ENCODE data around the gene GPATCH4.
A peak's percentile ranks its signal among the peaks of the same experiment; 100 is the strongest.
"Not testable (repeated sequence)": the region's sequence is repeated elsewhere in the genome, so short reads cannot be mapped to it uniquely, and the experiment has no call there.

The GPATCH4 gene

DNA sequence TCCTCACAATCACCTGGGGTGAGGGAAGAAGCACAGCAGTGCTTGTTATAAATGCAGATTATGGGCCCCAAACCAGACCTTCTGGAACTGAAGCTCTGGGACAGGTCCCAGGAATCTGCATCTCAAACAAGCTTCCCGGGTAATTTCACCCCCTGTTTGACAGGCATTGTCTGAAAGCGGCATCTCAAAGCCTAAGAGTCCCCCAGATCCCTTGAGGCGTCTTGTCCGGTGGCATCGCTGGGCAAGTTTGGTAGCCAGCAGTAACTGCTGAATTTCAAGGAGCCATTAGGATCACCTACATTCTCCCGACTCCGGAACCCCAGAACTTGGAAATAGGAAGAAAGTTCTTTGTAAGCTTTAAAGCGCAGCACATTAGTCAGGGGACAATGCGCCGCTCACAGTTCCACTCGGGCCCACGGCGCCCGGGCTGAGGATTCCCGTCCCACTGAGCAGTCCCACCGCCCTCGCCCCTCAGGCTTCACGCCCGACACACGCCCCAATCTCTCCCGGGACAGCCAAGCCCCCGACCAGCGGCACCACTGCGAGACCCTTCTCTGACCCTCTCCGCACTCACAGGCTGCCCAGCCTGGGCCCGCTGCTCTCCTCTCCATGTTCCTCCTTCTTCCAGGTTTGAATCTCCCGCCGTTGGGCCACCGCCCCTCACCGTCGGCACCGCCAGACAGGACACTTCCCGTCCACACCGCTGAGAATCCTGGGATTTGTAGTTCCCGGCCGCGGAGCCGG lies 29.2 kb downstream of the GPATCH4 start, which contains the start of gene IQGAP3:
TSS of gene IQGAP3 (minus strand) at position 647 of the 744 bp plus-strand sequence. CDS start at position 611, 36 bp downstream.
- DNase-seq, result peak; percentile 86

DNA sequence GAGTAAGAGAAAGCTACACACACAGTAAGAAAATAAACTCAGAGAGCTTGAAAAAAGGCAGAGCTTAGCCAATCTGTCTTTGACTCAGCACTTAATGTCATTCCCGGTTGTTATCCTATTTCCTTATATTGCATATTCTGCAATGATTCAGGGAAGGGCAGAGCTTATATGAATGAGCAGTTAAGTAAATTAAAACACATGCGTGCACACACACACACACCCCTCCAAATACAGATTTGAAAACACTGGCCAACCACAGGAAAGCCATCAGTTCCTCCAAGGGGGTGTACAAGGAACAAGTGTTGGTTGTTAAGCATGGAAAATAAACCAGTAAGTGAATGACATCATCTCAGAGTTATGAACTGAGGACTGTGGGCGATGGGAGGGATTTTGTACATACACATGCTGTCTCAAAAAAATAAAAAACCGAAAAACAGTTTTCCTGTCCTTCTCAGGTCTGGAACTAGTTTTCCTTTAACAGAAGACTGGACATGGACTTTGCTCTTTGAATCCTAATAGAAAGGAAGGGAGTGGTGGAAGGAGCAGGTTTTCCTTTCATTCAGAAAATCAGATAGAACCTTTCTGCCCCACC lies 29.9 kb downstream of the GPATCH4 start:
- DNase-seq, result no peak

DNA sequence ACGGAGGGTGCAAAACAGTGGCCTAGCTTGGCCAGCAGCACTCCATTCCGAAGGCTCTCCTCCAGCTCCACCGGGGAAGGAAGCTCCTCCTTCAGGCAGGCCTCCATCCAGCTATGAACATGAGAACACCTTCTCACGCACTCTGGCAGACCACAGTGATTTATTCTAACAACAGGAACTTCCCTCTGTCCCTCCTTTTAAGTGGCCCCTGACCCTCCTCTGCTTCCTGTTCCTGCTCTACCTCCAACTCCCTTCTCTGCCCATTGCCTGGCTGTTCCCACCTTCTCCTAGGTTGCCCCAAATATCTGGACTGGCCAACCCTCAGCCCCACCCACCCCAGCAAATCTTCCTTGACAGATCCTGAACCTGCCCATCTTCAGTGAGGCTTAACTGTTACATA lies 34.8 kb downstream of the GPATCH4 start:
- no peak for DNase-seq

DNA sequence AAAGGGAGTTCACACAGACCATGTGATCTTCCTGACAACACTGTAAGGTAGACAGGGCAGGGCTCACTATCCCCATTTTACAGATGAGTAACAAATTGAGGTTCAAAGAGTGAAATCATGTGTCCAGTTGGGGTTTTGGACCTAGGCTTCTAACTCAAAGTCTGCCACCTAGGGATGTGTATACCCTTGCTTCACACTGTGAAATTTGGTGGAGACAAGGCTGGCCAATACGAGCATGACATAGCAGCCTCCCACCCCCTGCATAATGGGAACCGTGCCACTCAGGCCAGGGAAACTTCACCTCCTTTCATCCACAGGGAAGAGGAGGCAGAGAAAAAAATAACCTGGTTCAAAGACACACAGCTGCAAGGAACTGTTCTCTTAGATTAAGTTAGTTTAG lies 35.8 kb downstream of the GPATCH4 start:
- DNase-seq, result no peak

DNA sequence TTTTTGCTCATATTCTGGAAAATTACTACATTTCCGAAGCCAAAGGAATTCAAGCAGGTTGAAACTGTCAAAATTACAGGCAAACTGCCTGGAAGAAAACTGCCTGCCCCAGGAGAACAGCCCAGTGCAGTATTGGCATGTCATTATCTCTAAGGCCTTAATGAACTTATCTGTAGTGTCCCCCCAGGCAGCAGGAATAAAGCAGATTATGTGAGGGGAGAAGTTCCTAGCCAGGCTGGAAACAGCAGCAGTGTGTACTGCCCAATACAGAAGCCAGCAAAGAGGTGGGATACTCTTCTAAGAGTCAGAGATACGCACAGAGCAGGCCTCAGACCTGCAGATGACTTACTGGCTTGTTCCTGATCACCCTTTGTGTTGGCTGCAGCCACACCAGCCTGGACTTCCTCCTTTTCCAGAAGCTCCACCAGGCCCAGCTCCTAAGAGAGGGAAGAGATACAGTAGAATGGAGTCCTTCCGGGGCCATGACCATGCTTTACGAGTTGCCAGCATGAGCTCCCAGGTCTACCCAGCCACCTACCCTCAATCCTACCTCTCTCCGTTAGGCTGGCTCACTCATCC lies 40.6 kb downstream of the GPATCH4 start:
- DNase-seq, result no peak

DNA sequence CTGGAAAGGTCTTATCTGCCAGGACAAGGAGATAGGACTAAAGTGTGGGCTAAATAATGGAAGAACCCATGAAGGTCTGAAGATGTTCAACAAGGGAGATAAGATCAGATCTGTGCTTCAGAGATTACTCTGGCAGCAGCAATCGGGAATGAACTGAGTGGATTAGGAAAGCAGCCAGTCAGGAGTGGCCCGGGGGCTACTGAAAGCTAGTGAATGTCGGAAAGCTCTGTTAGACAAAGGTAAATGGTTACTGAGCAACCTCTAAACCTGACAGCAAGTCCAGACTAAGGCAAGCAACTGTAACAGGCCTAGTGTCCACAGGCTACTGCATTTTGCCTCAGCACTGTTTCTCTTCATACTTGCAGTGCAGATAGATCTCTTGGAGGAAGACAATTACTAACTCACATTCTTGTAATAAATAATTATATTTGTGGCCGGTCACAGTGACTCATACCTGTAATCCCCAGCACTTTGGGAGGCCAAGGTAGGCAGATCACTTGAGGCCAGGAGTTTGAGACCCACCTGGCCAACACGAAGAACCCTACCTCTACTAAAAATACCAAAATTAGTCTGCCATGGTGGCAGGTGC lies 41.4 kb downstream of the GPATCH4 start:
- no peak for DNase-seq

DNA sequence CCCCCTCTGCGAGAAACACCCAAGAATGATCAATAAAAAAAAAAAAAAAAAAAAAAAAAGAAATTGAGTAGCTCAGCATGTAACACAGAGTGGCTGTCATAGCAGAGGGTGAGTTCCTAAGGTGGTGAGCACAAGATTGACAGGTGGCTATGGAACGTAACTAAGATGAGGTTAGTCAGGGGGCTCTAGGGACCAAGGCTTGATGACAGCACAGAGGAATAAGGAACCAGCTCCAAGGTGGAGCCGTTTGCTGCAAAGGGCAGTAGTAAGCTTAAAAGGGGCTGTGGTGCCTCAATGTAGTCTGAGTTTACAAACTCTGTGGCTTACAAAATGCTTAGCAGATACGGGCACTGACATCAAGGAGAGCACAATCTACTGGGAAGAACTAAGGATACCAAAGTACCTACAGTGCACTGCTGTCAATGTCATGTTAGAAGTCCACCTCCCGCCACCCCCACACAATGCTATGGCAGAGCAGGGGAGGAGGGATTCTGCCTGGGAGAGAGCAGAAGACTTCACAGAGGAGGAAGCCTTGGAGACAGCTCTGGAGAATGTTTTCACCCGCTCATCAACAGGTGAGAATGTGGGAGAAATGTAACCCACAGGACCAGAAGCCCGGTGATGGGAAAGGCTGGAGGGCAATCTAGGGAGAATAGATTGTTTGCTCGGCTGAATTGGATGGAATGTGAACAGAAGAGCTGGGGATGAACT lies 42.0 kb downstream of the GPATCH4 start:
- no peak for DNase-seq

DNA sequence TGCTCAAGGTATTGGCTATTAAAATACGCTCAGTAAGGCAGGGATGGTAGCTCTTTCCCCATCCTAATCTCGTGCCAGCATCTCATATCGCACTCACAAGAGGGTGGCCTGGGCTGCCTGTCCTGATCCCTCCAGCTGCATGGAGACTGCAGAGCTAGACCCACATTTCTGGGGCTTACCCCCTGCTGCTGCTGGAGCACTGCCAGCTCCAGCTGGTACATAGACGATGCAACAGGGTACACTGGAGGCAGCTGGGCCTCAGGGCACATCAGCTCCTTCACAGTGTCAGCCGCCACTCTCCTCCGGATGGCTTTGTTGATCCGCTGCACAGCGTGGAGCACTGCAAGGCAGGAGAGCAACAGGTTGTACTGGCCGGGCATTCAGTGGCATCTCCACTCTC lies 44.9 kb downstream of the GPATCH4 start:
- DNase-seq, result no peak

DNA sequence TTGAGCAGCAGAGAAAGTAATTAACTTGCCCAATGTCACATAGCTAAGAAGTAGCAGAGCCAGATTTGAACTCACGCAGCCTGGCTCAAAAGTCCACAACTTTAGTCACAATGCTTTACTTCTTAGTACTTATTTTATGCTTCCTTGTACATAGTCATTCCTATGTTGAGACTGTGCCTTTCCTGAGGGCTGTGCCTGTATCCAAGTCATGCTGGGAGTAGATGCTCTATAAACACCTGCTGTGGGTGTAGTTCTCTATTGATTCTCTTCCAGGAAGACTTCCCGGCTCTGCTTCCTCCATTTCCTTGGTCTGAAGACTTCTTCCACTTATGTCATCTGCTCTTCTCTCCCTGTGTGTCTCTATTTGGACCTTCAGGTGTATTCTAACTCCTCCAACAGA lies 45.6 kb downstream of the GPATCH4 start:
- DNase-seq, result no peak

DNA sequence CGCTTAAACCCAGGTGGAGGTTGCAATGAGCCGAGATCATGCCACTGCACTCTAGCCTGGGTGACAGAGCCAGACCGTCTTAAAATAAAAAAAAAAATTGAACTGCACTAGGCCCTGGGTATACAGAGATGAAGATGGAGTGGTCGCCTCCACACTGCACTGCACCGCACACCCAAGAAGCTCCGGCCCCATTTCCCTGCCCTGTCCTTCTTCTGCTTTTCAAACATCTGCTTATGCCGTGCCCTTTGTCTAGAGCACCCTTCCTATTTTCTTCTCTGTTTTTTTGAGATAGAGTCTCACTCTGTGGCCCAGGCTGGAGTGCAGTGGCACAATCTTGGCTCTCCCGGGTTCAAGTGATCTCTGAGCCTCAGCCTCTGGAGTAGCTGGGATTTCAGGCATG lies 46.3 kb downstream of the GPATCH4 start:
- DNase-seq, result no peak

DNA sequence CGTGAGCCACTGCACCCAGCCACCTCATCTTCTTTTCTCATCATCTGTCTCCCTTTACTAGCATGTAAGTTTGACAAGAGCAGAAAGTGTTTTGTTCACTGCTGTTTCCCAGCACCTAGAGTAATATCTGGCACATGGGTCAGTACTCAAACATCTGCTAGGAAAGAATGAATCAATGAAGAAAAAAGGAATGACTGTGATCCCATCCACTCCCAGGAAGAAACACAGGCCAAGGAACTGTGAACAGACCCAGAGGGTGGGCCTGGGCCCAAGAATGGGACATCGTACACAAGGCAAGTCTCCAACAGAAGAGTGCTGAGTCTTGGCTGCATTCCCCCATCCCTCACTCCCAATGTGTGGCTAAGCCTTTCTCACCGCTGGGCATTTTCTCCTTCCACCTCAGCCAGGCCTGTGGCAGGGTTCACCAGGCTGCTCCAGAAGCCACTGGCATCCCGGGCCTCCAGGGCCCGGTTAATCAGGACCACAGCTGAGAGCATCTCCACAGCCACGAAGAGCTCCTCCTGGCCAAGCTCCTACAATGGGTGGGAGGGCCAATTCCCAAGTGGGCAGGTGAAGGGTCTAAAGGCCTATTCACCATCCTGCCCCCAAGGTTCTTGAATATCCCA lies 47.3 kb downstream of the GPATCH4 start:
- DNase-seq, result no peak

DNA sequence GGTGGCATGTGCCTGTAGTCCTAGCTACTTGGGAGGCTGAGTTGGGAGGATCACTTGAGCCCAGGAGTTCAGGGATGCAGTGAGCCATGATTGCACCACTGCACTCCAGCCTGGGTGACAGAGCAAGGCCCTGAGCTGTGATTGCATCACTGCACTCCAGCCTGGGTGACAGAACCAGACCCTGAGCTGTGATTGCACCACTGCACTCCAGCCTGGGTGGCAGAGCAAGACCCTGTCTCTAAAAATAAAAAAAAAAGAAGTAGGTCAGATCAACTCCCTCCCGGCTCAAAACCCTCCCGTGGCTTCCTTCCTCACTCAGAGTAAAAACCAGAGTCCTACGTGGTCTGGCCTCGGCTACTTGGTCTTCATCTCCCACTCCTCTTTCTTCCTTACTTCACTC lies 48.3 kb downstream of the GPATCH4 start:
- not testable (repeated sequence) for DNase-seq

DNA sequence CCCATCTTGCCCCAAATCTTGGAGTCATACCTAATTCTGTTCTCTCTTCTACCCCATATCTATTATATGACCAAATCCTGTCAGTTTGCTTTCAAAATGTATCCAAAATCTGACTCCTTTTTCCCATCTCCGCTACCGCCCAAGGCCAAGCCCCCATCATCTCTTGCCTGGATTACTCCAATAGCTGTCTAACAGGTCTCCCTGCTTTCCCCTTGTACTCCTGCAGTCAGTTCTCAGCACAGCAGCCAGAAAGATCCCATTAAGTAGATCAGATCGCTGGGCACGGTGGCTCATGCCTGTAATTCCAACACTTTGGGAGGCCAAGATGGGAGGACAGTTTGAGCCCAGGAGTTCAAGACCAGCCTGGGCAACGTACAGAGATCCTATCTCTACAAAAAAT lies 48.8 kb downstream of the GPATCH4 start:
- no peak for DNase-seq

DNA sequence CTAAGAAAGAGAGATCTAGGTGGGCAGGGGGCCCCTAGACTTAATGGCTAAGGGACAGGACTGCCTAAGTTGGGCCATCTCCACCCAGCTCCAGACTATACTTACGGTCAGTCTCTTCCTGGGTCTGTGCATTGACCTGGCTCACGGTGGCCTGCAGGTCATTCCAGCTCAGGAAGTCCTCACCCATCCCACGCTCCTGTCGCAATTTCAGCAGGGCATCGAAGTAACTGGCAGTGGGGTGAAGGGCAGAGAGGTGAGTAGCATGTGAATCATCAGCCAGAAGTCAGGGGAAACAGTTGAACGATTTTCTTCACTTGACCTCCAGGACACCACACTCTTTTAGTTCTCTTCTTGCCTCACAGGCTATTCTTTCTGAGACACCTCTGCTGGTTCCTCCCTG lies 49.4 kb downstream of the GPATCH4 start:
- no peak for DNase-seq

DNA sequence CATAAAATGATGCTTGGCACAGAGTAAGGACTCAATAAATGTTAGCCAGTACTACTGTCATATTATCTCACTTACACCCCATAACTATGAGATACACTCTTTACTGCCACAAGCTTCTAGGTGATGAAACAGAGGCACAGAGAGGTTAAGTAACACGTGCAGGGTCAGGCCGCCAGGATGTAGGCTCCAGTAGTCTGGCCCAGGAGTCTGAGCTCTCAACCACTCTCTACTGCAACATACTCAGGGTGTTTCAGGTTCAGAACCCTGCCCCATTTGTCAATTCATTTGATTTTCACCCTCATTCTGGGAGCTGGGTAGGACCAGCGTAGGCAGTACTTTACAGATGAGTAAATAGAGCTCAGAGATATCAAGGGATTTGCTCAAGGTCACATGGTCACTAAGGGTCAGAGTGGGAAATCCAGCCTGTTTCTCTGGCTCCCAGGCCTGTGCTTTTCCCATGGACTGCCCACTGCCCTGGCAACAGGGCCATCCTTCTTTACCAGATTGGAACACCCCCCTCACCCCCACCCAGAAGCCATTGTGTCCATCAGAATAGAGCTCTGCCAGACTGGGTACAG lies 50.1 kb downstream of the GPATCH4 start:
- no peak for DNase-seq

DNA sequence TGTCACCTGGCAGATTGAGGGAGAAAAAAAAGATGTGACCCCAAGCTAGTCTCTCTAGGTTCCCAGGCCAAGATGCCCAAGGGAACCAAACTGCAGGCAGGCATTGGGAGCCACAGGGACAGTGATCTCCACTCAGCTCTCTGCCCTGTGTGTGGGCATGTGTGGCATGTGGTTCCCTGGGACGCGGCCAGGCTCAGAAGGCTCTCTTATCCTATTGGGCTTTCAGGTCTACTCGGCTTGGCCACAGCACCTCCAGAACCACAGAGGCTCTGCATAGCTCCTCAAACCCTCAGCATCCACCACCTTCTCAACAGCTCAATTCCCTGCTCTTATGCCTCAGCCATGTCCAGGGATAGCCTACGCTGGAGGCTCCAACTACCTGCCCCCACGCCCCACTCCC lies 50.9 kb downstream of the GPATCH4 start:
- DNase-seq, result no peak

DNA sequence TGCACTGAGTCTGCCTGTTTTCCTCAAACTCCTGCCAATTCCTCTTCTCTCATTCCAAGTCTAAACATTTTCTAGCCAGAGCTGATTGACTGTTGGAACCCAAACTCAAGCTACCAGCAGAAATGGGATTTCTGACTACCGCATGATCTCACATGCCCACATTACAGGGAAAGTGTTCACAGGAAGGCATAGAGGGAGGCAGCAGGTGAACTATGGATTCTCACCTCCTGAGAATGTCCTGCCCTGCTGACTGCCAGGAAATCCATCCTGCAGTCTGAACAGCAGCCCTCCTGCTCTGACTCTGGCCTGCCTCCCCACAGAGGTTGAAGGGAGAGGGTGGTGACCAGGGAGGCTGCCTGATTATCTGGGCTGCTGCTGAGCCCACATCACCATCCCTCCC lies 51.4 kb downstream of the GPATCH4 start:
- no peak for DNase-seq

DNA sequence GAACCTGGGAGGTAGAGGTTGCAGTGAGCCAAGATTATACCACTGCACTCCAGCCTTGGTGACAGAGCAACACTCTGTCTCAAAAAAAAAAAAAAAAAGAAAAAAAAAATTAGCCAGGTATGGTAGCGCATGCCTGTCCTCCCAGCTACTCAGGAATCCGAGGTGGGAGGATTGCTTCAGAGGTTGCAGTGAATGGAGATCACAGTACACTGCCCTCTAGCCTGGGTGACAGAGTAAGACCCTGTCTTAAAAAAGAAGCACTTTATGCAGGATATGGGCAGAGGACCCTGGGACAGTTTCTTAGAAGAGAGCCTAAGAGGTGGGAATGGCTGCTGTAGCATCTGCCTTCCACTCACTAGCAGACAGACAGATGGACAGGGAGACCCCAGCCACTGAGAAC lies 51.9 kb downstream of the GPATCH4 start:
- DNase-seq, result no peak

DNA sequence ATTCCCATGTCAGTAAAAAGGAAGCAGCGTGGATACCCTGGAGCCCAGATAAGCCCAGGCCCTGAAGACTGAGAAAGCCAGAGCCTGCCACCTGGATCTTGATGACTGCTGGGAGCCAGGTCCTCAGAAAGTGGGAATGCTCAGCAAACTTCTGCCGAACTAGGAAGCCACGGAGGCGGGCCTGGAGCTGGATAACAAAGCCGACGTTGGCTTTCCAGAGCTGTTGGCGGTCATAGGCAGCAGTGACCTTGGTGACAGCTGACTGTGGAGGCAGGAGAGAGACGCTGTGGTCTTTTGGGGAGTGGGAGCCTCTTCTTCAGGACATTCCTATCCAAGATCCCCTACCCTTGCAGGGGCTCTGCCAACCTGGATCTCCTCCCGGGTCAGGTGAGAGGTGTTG lies 53.3 kb downstream of the GPATCH4 start:
- no peak for DNase-seq

DNA sequence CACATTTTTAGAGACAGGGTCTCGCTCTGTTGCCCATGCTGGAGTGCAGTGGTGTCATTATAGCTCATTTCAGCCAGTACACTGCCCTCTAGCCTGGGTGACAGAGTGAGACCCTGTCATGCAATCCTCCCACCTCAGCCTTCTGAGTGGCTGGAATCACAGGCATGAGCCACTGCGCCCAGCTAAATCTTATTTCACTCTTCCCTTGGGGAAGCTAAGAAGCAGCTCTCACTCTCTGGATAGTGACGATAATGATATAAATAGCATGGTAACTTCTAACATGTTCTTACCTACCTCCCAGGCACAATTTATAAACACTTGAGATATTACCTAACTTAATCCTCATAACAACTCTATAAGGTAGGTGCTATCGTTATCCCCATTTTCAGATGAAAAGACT lies 53.8 kb downstream of the GPATCH4 start:
- no peak for DNase-seq

DNA sequence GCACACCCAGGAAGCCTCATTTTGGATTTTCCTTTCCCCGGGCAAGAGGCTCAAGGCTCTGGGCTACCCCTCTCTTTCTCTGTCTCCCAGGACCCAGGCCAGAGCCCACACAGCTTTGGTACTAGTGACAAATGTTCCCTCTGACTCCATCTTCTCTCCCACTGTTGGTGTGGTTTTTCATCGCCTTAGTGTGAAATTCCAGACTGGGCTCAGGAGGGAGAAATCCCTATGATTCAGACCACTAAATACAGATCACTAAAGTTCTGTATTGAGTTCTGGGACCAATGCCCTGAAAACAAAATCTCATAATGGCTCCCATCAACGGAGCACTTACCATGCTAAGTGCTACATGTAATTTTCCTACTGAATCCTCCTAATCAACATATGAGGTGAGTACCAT lies 55.0 kb downstream of the GPATCH4 start:
- no peak for DNase-seq

DNA sequence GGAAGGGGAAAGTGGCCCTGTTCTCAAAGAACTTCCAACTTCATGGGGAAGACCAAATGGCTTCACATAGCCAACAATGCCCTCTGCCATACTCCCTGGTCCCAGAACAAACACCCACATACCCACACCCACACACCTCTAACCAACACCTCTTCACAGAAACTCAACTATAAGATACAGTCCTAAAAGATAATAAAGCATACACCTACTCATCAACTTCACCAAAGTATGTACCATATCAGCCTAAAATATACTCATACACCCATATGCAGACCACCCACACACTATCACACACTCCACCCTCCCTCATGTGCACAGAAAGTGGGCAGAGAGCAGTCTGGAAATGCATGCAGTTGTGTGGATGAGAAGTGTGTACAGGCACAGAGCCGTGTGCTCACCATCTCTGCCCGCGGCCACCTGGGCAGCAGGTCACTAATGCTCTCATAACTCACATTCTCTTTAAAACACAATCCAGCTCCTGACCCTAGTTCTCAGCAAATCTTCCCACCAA lies 56.6 kb downstream of the GPATCH4 start:
- no peak for DNase-seq

Data from activated CD8-positive, alpha-beta memory T cell treated with anti-CD3 and anti-CD28 coated beads, Interleukin-2, amount 50 U/mL, for 48 hours (primary cell).